GM21529 (cell line): ENCODE data around the gene TMEM190.
"Not testable (repeated sequence)": the region's sequence is repeated elsewhere in the genome, so short reads cannot be mapped to it uniquely, and the experiment has no call there.

Experiments
- ATAC-seq: cut with Tn5 transposase; IDR thresholded peaks from one replicate; pipeline ENCODE4 v1.9.1; 2021; ENCODE audit not compliant: unreplicated experiment

TMEM190 gene

DNA sequence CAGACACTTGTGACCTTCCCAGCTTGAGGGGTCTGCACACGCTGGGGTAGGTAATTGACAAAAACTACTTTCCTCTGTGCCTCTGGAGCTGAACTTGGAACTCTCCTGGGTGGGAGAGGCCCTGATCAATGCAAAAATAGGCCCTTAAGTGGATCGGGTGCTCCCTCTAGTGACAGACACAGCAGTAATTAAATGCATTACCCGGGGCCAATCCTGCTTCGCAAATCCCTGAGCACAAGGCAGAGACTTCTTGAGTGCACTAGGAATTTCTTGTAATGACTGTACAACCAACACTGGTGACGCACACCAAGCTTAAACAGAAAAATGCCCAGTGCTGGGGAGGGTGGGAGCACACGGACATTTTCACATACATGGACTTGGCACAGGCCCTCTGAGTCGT is 41.6 kb downstream of the TMEM190 start:
- ATAC-seq, result no peak

DNA sequence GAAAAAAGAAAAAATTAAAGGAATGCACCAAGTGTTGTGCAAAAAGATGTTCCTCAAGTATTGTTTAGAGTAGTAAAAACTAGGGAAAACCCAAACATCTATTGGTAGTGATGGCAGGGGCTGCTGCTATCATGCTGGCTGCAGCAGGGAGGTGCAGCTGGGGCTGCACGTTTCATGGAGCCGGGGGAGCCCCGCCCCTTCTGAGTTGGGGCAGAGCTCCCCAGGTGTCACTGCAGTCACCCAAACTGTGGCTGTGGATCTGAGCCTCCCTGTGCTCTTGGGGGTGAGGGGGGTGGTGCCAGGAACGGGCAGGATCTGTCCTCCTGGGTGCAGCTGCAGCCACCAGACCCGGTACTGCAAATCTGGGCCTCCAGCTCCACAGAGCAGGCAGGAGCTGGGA is 42.5 kb downstream of the TMEM190 start:
- ATAC-seq, result no peak

DNA sequence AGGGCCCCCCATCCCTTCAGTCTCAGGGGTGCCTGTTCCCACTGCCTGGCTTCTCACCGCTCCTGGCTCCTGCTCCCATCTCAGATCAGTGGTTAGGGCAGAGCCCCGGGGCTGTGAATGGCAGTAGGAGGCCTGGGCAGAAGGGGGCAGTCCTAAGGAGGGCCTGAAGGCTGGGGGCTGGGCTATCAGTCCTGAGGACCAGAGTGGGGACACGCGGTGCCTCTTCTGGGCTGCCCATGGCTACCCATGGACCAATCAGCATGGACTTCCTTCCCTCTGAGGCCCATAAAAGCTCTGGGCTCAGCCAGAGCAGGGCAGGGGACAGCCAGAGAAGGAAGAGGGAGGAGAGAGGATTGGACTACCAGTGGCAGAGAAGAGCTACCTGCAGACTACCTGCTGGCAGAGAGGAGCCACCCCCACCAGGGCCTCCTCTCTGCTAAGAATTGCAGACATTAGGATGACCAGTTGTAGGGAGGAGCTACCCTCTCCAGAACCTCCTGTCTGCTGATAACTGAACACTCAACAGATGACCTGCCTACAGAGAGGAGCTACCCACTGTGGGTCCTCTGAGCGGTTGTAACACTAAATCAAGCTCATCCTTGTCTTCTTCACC is 43.1 kb downstream of the TMEM190 start:
- no peak for ATAC-seq

DNA sequence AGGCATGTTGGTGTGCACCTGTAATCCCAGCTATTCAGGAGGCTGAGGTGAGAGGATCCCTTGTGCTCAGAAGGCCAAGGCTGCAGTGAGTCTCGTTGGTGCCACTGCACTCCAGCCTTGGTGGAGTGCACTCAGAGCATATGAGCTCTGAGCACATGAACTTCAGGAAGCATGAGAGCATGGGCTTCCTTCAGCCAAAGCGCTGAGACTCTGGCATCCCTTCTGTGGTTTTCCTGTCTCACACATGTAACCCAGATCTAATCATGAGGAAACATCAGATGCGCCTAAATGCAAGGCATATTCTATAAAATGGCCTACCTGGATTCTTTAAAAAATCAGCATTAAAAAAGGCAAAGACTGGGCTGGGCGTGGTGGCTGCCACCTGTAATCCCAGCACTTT is 44.7 kb downstream of the TMEM190 start:
- not testable (repeated sequence) for ATAC-seq

DNA sequence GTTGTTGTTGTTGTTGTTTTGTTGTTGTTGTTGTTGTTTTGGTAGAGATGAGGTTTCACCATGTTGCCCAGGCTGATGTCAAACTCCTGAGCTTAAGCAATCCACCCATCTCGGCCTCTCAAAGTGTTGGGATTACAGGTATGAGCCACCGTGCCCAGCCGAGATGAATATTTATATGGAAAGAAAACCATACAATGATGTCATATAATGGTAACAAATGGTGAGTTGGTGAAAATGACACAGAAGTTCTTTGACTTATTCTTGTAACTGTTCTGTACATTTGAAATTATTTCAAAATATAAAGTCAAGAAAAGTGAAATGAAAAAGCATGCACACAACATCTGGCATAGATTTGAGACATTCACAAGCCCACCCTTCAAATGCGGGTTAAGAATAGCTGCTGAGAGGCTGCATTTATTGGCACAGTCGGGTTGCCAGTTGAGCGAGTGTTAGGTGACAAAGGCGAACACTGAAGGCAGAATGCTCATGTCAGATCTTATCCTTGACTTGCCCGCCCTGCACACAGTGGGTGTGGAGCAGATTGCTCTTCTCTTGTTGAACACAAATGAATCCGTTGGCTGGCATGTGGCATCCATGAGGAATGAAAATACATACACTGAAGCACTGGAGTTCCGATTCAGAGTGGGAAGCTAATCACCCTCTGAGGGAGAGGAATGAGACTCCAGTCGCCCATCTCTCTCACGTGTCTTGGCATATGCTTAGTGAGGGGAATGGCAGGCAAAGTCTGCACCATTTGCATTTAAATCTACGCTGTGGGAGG is 46.8 kb downstream of the TMEM190 start:
- ATAC-seq, result no peak

DNA sequence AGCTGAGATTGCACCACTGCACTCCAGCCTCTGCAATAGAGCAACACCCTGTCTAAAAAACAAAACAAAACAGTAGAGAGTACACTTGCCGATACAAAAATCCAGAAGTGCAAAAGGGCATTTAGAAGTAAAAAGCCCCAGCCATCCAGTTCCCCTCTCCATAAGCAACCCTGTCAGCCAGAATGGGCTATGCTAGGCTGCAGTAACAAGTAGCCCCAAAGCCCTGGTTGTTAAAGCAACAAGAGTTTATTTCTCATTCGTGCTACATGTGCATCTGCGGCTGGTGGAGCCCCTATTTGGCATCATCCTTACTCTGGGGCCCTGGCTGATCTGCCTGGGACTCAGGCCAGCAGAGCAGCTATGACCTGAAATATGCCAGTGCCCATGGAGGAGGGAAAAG is 47.9 kb downstream of the TMEM190 start:
- no peak for ATAC-seq

DNA sequence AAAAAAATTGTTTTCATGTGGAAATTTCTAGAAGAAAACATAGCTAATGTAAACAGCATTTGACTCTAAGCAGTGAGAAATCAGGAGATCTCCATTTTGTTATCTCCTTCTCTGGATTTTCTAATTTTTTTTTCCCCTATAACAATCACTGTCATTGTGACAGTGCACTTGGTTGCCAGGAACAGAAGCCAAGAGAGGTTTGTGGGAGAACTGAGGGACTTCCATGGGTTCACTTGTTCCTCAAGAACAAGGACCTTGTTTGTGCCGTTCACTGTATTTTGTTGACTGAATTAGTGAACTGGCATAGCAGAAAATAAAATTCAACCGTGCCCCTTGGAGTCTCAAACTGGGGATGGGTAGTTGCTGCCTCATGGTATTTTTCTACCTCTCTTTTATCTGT is 49.4 kb downstream of the TMEM190 start:
- ATAC-seq, result no peak
